T-cell (primary cell): ENCODE results near the gene FHL3. TPM values are rescaled to one million over a fixed set of nuclear protein-coding genes. Genes with fewer than 3 reads are reported as not detected.

Experiments
- ATAC-seq, 4 experiments: fragments of 200-7000 bp in 3 of 4; fragments of 150-1000 bp in 1 of 4; cut with Tn5 transposase; replicated peaks in 1 of 4; 1 replicate in 3 of 4; 2 replicates in 1 of 4; pipeline ENCODE4 v1.10.0; 2021; ENCODE audit warnings: moderate library complexity in 3 of 4, mild to moderate bottlenecking in 2 of 4, moderate number of reproducible peaks in 1 of 4
- CTCF ChIA-PET, 2 donors: fragments of 300-600 bp; sonication (Branson Sonifier 250); formaldehyde crosslinking; loops; one replicate each; lab custom pipeline; 2022; ENCODE audit warnings: antibody characterized with exemption in 2 of 2; lab: Charles Lee
- POLR2A ChIA-PET, 2 donors: fragments of 300-600 bp; sonication (Branson Sonifier 250); formaldehyde crosslinking; loops; one replicate each; lab custom pipeline; 2022; ENCODE audit warnings: antibody characterized with exemption in 2 of 2; lab: Charles Lee
- DNase-seq, 35 experiments: peaks; one replicate each; pipeline versions ENCODE4 v3.0.0 to v3.0.0-alpha.2; 2013 to 2023
- H3K27ac ChIP-seq: one replicate; pipeline ENCODE4 v1.5.1; 2013; ENCODE audit warnings: low read length
- H3K27me3 ChIP-seq, 2 experiments: replicated peaks in 1 of 2; 1 replicate in 1 of 2; 2 replicates in 1 of 2; pipeline versions ENCODE4 v1.6.1 to v1.7.0; 2013; ENCODE audit warnings: low read length in 1 of 2, mixed read lengths in 1 of 2; ENCODE audit not compliant: control insufficient read depth in 2 of 2, insufficient read depth in 2 of 2; ENCODE audit errors: extremely low read depth in 1 of 2
- H3K36me3 ChIP-seq, 2 donors: 1 replicate in 1 of 2; 2 replicates in 1 of 2; pipeline versions ENCODE4 v1.6.1 to v1.7.0; 2013; ENCODE audit warnings: low read length in 1 of 2; ENCODE audit not compliant: control insufficient read depth in 2 of 2, insufficient read depth in 1 of 2; ENCODE audit errors: extremely low read depth in 1 of 2
- H3K4me1 ChIP-seq, 2 experiments: 1 replicate in 1 of 2; 2 replicates in 1 of 2; pipeline versions ENCODE4 v1.6.1 to v1.7.0; 2013; ENCODE audit warnings: low read length in 2 of 2, mixed read lengths in 1 of 2; ENCODE audit not compliant: insufficient read depth in 2 of 2, control insufficient read depth in 1 of 2; ENCODE audit errors: extremely low read depth in 1 of 2
- H3K4me3 ChIP-seq, 2 donors: 1 replicate in 1 of 2; 2 replicates in 1 of 2; pipeline versions ENCODE4 v1.5.1 to v1.7.0; 2013; ENCODE audit warnings: mild to moderate bottlenecking in 2 of 2, low read length in 1 of 2, moderate library complexity in 1 of 2; ENCODE audit not compliant: control insufficient read depth in 1 of 2; ENCODE audit errors: extremely low read depth in 1 of 2
- H3K9me3 ChIP-seq: 2 replicates; pipeline ENCODE4 v1.7.0; 2013
- H3K27ac Mint-ChIP-seq, 2 donors: one replicate each; pipeline ENCODE4 v1.8.0; 2020 to 2021; ENCODE audit warnings: mild to moderate bottlenecking in 2 of 2, mixed read lengths in 2 of 2
- H3K27me3 Mint-ChIP-seq, 2 donors: one replicate each; pipeline ENCODE4 v1.8.0; 2021 to 2022; ENCODE audit warnings: mixed read lengths in 2 of 2
- H3K36me3 Mint-ChIP-seq: one replicate; pipeline ENCODE4 v1.8.0; 2021; ENCODE audit warnings: mixed read lengths
- H3K4me1 Mint-ChIP-seq, 3 donors: one replicate each; pipeline ENCODE4 v1.8.0; 2020 to 2022; ENCODE audit warnings: mixed read lengths in 3 of 3, mild to moderate bottlenecking in 1 of 3
- H3K4me3 Mint-ChIP-seq, 3 donors: one replicate each; pipeline ENCODE4 v1.8.0; 2020 to 2022; ENCODE audit warnings: mild to moderate bottlenecking in 3 of 3, mixed read lengths in 3 of 3, moderate library complexity in 3 of 3
- H3K9me3 Mint-ChIP-seq, 3 donors: one replicate each; pipeline ENCODE4 v1.8.0; 2020 to 2022; ENCODE audit warnings: mixed read lengths in 3 of 3
- WGBS: methylation state at CpG from one replicate; pipeline ENCODE4 v1.1.5; 2013; ENCODE audit warnings: missing lambda C conversion rate; ENCODE audit not compliant: insufficient coverage; 5-methylcytosine and 5-hydroxymethylcytosine counted together
- total RNA-seq, 35 experiments: library from RNA in 6 of 35; stranded (reverse) in 6 of 35; fragments of 120-200 nt in 1 of 35; gene quantifications; one replicate each; pipeline versions ENCODE4 v1.2.1 to v1.2.4 and lab custom pipeline; 2013 to 2026

FHL3 gene
- total RNA-seq, 5 donors from 2014 or later (not counting 1 experiment from before 2014, with no cell fraction given) = 4.1 to 19.3 (median 8.1) TPM

DNA sequence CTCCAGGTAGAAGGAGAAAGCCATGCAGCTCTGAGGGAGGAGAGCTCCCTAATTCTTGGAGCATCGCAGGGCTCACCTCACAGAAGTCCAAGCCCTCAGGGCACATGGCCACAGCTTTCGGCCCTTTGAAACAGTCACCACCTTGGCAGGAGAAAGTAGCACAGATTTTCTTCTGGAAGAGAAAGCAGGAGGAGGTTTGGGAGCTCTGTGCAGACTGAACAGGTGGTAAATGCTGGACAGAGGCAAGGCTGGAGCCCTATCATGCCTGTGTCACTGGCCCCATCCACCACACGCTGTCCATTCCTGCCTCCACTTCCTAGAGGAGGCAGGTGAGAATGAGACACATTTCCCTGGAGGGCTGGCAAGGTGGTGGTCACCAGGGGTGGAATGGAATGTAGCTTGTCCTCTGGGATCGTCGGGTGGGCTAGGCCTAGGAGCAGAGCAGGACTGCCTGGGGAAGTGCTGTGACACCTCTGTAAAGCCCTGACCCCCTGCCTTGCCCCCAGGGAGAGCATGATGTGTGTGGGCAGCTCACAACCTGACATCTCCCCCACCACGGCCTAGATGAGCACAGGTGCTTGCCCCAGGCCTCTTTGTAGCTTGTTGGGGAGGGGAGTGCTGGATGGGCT is 55.7 kb downstream of the FHL3 start:
- Mint-ChIP-seq H3K4me1 (peaks cover 13 to 15% (median 13%) of the 10 kb centered on the region in 3 donors), H3K27me3 (no peaks in the 10 kb centered on the region)
- POLR2A ChIA-PET = interaction anchor here in 1 of 2 donors (0.6 kb wide), 1 partner anchor 10 kb away, joined by 10 read pairs; no protein-coding TSS in a partner anchor

DNA sequence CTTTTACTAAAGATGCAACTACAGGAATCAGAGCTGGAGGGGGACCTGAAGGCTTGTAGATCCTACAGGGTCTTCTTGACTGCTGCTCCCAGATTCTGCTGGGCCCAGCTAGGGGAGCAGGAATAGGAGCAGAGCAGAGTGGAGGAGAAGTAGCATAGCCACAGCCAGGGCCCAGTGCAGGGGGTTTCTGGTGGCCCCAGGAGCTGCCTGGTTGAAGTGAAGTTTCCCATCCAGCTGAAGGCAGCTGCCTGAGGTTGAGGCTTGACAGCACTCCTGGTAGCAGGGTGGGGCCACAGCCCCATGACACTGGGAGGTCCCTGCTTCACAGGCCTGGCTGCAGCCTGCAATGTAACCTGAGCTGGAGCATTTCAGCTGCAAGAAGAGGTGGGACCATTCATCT is 56.5 kb downstream of the FHL3 start:
- Histone ChIP-seq H3K27ac (no peak overlapping the region), H3K9me3 (no peaks in the 10 kb centered on the region), H3K36me3 (no peaks in the 10 kb centered on the region), H3K4me3 (no peak overlapping the region), H3K27me3 (no peaks in the 10 kb centered on the region), H3K4me1 (peaks cover 2 to 17% of the 10 kb centered on the region in 2 experiments)
- H3K9me3 Mint-ChIP-seq = no peaks in the 10 kb centered on the region
- H3K36me3 Mint-ChIP-seq = no peaks in the 10 kb centered on the region
- no peak overlapping the region for H3K4me3 Mint-ChIP-seq
- ChIA-PET CTCF (no interaction called here), POLR2A (no interaction called here)
- no peak overlapping the region for H3K27ac Mint-ChIP-seq
- no peaks in the 10 kb centered on the region for H3K27me3 Mint-ChIP-seq
- peaks cover 13 to 15% (median 13%) of the 10 kb centered on the region in 3 donors for H3K4me1 Mint-ChIP-seq
- DNase-seq (no peak), ATAC-seq (no peak)

More for the DNA sequence above, 55.7 kb downstream of the FHL3 start:
- Histone ChIP-seq H3K36me3 (no peaks in the 10 kb centered on the region), H3K4me1 (peaks cover 2 to 17% of the 10 kb centered on the region in 2 experiments), H3K27me3 (no peaks in the 10 kb centered on the region), H3K9me3 (no peaks in the 10 kb centered on the region), H3K4me3 (no peak overlapping the region), H3K27ac (no peak overlapping the region)
- no peak for ATAC-seq
- no peaks in the 10 kb centered on the region for H3K36me3 Mint-ChIP-seq
- no peak for DNase-seq
- no peak overlapping the region for H3K27ac Mint-ChIP-seq
- no peaks in the 10 kb centered on the region for H3K9me3 Mint-ChIP-seq
- CTCF ChIA-PET = no interaction called here
- WGBS = 88% methylated on average over 1 of the region's 6 CpGs
- H3K4me3 Mint-ChIP-seq = no peak overlapping the region

DNA sequence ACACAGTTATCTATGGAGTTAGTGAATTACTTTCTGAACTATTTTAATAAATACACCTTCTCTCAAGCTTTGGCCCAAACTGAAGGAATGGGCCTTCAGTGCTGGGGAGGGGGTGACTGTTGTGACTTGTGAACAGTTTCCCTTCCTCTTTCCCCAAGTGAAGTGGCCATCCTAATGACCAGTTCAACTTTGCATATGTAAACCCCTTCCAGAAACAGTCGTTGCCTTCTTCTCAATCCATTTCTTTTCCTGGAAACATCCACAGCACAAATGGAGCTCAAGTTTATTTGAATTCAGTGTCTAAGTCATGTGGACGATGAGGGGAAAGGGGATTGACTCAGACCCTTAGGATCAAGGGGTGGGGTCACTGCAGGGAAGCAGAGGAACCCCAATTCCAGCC is 57.1 kb downstream of the FHL3 start:
- H3K9me3 Mint-ChIP-seq = no peaks in the 10 kb centered on the region
- no peaks in the 10 kb centered on the region for H3K27me3 ChIP-seq
- H3K4me3 Mint-ChIP-seq = no peak overlapping the region
- H3K9me3 ChIP-seq = no peaks in the 10 kb centered on the region
- ATAC-seq (no peak), DNase-seq (no peak)
- no peaks in the 10 kb centered on the region for H3K36me3 ChIP-seq
- no peak overlapping the region for H3K27ac ChIP-seq
- no peaks in the 10 kb centered on the region for H3K27me3 Mint-ChIP-seq
- no CpG with 5 or more reads among the region's 2 CpGs for WGBS
- no peak overlapping the region for H3K27ac Mint-ChIP-seq
- ChIA-PET POLR2A (no interaction called here), CTCF (interaction anchor here in 1 of 2 donors (2.1 kb wide), 1 partner anchor 88 kb away, joined by 5 read pairs; the partner anchor contains the start of gene MTF1)
- peaks cover 2% of the 10 kb centered on the region for H3K36me3 Mint-ChIP-seq
- H3K4me1 ChIP-seq = peaks cover 2 to 17% of the 10 kb centered on the region in 2 experiments
- no peak overlapping the region for H3K4me3 ChIP-seq
- peaks cover 13 to 15% (median 13%) of the 10 kb centered on the region in 3 donors for H3K4me1 Mint-ChIP-seq

DNA sequence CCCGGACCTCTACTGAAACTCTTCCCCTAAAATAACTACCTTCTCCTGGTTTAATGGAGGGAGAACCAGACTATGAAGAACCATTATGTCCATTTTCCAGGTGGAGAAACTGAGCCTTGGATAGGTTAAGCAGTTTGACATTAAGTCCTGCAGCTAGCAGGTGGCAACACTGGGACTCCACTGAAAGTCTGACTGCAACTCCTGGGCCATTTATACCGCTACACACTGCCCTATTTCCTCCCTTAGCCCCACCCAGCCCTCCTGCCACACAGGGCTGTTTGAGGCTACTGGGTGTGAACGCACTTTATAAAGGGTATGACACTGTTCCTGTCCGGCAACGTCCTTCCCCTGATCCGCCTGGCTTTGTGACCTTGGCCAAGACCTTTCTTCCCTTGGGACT is 58.0 kb downstream of the FHL3 start:
- CTCF ChIA-PET = interaction anchor here in 1 of 2 donors (0.5 to 2.1 kb wide), 2 partner anchors 72 to 88 kb away, joined by 3 to 5 read pairs; partner anchors contain the start of gene MTF1

More for the DNA sequence above, 58.0 kb downstream of the FHL3 start:
- Histone ChIP-seq H3K36me3 (no peaks in the 10 kb centered on the region), H3K4me3 (peak overlapping the region; percentile 48 to 67), H3K27ac (peak overlapping the region; percentile 52), H3K4me1 (peaks cover 2 to 17% of the 10 kb centered on the region in 2 experiments), H3K27me3 (no peaks in the 10 kb centered on the region), H3K9me3 (no peaks in the 10 kb centered on the region)
- WGBS = 83% methylated on average over 2 of the region's 6 CpGs
- Mint-ChIP-seq H3K9me3 (no peaks in the 10 kb centered on the region), H3K36me3 (peaks cover 3% of the 10 kb centered on the region), H3K27ac (peak overlapping the region; percentile 86 to 93), H3K4me1 (peaks cover 13 to 15% (median 13%) of the 10 kb centered on the region in 3 donors), H3K27me3 (no peaks in the 10 kb centered on the region), H3K4me3 (peak overlapping the region; percentile 83 to 90 (median 86))
- no peak for ATAC-seq
- POLR2A ChIA-PET = interaction anchor here in 1 of 2 donors (0.6 to 0.7 kb wide), 2 partner anchors 30 to 393 kb away, joined by 3 read pairs; partner anchors contain the start of gene SNIP1
- no peak for DNase-seq

Other genes starting within 250 kb of the FHL3 start
- 1 to 10 TPM in 1 of 5 donors, under 1 TPM in 2, not detected in 2; 0.35 to 1.4 (median 0.72) TPM for gene EPHA10, start 240.4 kb downstream of the FHL3 start, total RNA-seq
- 1 to 10 TPM; 1.0 to 4.4 (median 2.8) TPM for gene MANEAL, start 211.7 kb downstream of the FHL3 start, total RNA-seq
- 10 to 100 TPM; 13.1 to 24.9 (median 15.8) TPM for gene C1orf122, start 197.7 kb downstream of the FHL3 start, total RNA-seq
- gene YRDC, start 197.3 kb downstream of the FHL3 start, total RNA-seq = 10 to 100 TPM; 16.0 to 28.2 (median 18.4) TPM
- 10 to 100 TPM; 23.6 to 29.9 (median 24.9) TPM for gene MTF1, start 145.9 kb downstream of the FHL3 start, total RNA-seq
- 10 to 100 TPM; 27.9 to 35.8 (median 30.9) TPM for gene INPP5B, start 58.5 kb downstream of the FHL3 start, total RNA-seq
- gene SF3A3, start 15.5 kb downstream of the FHL3 start, total RNA-seq = 10 to 100 TPM; 45.2 to 69.9 (median 53.0) TPM
- gene UTP11, start 7.2 kb upstream of the FHL3 start, total RNA-seq = 10 to 100 TPM in 3 of 5 donors, 1 to 10 TPM in 2; 8.5 to 18.3 (median 15.9) TPM
- gene POU3F1, start 41.3 kb upstream of the FHL3 start, total RNA-seq = under 1 TPM; 0.28 to 0.72 (median 0.64) TPM